Measurements from ENCODE around the gene THSD8. TPM values are rescaled to one million over a fixed set of nuclear protein-coding genes. Genes with fewer than 3 reads are reported as not detected.

THSD8 gene
- total RNA-seq, 1 experiment from 2014 or later, result 45.8 TPM

DNA sequence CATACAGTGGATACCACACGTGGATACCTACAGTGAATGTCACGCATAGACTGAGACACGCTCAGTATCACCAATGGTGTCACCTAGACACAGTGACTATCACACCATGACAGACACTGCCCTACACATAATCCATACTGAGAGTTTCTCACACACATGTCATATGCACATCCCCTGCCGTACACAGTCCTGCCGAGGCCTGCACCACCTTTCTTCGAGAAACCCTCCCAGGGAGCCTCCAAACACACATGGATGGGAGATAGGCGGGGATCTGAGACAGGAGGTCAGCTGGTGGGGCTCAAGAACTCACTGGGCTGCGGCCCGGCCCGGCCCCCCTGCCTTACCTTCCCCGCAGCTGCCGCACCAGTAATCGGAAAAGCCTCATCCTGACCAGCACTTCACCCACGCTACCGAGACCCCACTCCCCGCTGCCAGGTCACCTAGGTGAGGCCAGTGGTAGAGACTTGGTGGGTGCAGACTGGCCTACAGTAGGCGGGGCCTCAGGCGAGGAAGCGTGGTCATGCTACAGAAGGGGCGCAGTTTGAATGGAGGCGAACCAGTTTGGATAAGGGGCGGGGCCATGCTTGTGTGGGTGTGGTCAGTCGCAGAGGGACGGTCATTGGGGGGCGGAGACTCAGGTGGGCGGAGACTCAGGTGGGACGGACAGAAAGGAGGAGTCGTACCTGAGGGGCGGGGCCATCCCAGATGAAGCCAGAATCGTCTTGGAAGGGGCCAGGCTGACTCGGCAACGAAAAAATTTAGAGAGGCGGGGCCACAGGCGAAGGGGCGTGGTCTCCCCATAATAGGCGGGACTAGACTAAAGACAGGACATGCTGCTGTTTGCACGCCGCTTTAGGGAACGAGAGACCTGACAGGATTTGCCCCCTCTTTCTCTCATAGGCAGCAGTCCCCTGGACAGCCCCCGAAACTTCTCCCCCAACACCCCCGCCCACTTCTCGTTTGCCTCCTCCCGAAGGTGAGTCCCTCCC, 38.5 kb downstream of the THSD8 start:
- Histone ChIP-seq H3K4ac (ENCODE audit: low read depth, low read length) (no peak overlapping the region), H3K9ac (ENCODE audit: extremely low read depth, insufficient read length, low read length) (no peak overlapping the region), H3K18ac (ENCODE audit: insufficient read length, low read depth, low read length) (no peak overlapping the region), H4K8ac (replicated peaks; ENCODE audit: insufficient read length, low read depth, low read length) (no peak overlapping the region), H3K23ac (ENCODE audit: insufficient read length, low read depth, low read length) (no peak overlapping the region), H2BK15ac (ENCODE audit: low read depth, low read length) (no peak overlapping the region), H4K5ac (ENCODE audit: insufficient read length, low read depth, low read length) (no peak overlapping the region), H3K27ac (ENCODE audit: insufficient read length, low read depth, low read length) (no peak overlapping the region), H2BK120ac (ENCODE audit: low read depth, low read length, poor library complexity, severe bottlenecking) (no peak overlapping the region), H4K91ac (ENCODE audit: insufficient read length, low read depth, low read length) (no peak overlapping the region), H3K56ac (ENCODE audit: insufficient read length, low read depth, low read length) (no peak overlapping the region), H3K4me1 (ENCODE audit: insufficient read depth, low read length) (peaks cover 2% of the 10 kb centered on the region; the same call in 1 of the 2 replicates), H2AK5ac (ENCODE audit: insufficient read length, low read length) (no peak overlapping the region), H2BK12ac (ENCODE audit: insufficient read length, low read depth, low read length) (no peak overlapping the region), H2BK20ac (ENCODE audit: low read depth, low read length, poor library complexity, severe bottlenecking) (no peak overlapping the region), H2AFZ (ENCODE audit: low read length) (no peak overlapping the region), H3K79me1 (ENCODE audit: insufficient read depth, low read depth, low read length, poor library complexity, severe bottlenecking) (no peaks in the 10 kb centered on the region), H3K23me2 (ENCODE audit: insufficient read length, low read depth, low read length, poor library complexity, severe bottlenecking) (peaks cover 2% of the 10 kb centered on the region), H3K79me2 (ENCODE audit: insufficient read depth, low read length) (no peaks in the 10 kb centered on the region), H3K14ac (ENCODE audit: insufficient read depth, low read length) (no peak overlapping the region), H3K27me3 (ENCODE audit: insufficient read depth, low read length) (no peaks in the 10 kb centered on the region), H3K9me3 (ENCODE audit: control insufficient read depth, low read depth, low read length) (no peaks in the 10 kb centered on the region), H2BK5ac (ENCODE audit: insufficient read length, low read length) (no peak overlapping the region), H3K4me2 (ENCODE audit: insufficient read depth, insufficient read length, low read length) (peak overlapping the region; percentile 48), H4K20me1 (ENCODE audit: control insufficient read depth, insufficient read depth, insufficient read length) (no peaks in the 10 kb centered on the region), H3T11ph (ENCODE audit: low read length) (no peak overlapping the region)
- Mint-ChIP-seq H3K36me3 (ENCODE audit: insufficient read depth in 1 of 3, low read depth in 3 of 3) (peaks cover 0 to 8% (median 8%) of the 10 kb centered on the region in 3 experiments; a peak in 6 of 7 replicates), H3K4me3 (peak overlapping the region; percentile 64 to 81), H3K4me1 (peaks cover 35 to 37% of the 10 kb centered on the region in 2 experiments), H3K27me3 (ENCODE audit: low read depth) (peaks cover 15% of the 10 kb centered on the region), H3K27ac (peak overlapping the region; percentile 95 to 99 (median 99); a peak in 5 of 7 replicates), H3K9me3 (no peaks in the 10 kb centered on the region; a peak in 1 of 5 replicates)
- TF ChIP-seq CTCF (conservative IDR thresholded peaks at IDR 0.05), result no peak
- DNase-seq, result peak; percentile 98
- WGBS (ENCODE audit: extremely low coverage, insufficient read length, low lambda C conversion rate), result no CpG with 5 or more reads among the region's 43 CpGs

All from H9 (cell line).